ENCODE measurements around the gene TTR.

- TF ChIP-seq CREB1 (CRISPR knock-in tag; IDR thresholded peaks at IDR 0.05; ENCODE audit: low read depth) (no peak), CTCF (conservative IDR thresholded peaks at IDR 0.05; ENCODE audit: low read depth in 2 of 2) (no peak), EZH2phosphoT487 (IDR thresholded peaks at IDR 0.05; ENCODE audit: unreplicated experiment) (no peak), EZH2 (IDR thresholded peaks at IDR 0.05; ENCODE audit: low read depth, unreplicated experiment) (no peak), POLR2AphosphoS5 (IDR thresholded peaks at IDR 0.05; ENCODE audit: low read depth) (no peak), JUNB (IDR thresholded peaks at IDR 0.05; ENCODE audit: unreplicated experiment) (no peak), STAT1 (IDR thresholded peaks at IDR 0.05; ENCODE audit: unreplicated experiment) (no peak), NANOG (IDR thresholded peaks at IDR 0.05; ENCODE audit: borderline replicate concordance) (no peak), ZNF114 (CRISPR knock-in tag; IDR thresholded peaks at IDR 0.05) (no peak)
- TF ChIP-seq, protein P1, sequence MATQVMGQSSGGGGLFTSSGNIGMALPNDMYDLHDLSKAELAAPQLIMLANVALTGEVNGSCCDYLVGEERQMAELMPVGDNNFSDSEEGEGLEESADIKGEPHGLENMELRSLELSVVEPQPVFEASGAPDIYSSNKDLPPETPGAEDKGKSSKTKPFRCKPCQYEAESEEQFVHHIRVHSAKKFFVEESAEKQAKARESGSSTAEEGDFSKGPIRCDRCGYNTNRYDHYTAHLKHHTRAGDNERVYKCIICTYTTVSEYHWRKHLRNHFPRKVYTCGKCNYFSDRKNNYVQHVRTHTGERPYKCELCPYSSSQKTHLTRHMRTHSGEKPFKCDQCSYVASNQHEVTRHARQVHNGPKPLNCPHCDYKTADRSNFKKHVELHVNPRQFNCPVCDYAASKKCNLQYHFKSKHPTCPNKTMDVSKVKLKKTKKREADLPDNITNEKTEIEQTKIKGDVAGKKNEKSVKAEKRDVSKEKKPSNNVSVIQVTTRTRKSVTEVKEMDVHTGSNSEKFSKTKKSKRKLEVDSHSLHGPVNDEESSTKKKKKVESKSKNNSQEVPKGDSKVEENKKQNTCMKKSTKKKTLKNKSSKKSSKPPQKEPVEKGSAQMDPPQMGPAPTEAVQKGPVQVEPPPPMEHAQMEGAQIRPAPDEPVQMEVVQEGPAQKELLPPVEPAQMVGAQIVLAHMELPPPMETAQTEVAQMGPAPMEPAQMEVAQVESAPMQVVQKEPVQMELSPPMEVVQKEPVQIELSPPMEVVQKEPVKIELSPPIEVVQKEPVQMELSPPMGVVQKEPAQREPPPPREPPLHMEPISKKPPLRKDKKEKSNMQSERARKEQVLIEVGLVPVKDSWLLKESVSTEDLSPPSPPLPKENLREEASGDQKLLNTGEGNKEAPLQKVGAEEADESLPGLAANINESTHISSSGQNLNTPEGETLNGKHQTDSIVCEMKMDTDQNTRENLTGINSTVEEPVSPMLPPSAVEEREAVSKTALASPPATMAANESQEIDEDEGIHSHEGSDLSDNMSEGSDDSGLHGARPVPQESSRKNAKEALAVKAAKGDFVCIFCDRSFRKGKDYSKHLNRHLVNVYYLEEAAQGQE (IDR thresholded peaks at IDR 0.05; ENCODE audit: unreplicated experiment) = no peak
Measured at GRCh38 chr18:31645411-31645810, 53.7 kb downstream of the TTR start.
